IPS DF 4.7 (cell line): Measurements from ENCODE around the gene HS6ST2.

Source experiments
- DNase-seq: peaks from one replicate; pipeline ENCODE4 v3.0.0-alpha.2; 2013; ENCODE audit warnings: low spot score; ENCODE audit errors: extremely low read depth

HS6ST2 gene

DNA sequence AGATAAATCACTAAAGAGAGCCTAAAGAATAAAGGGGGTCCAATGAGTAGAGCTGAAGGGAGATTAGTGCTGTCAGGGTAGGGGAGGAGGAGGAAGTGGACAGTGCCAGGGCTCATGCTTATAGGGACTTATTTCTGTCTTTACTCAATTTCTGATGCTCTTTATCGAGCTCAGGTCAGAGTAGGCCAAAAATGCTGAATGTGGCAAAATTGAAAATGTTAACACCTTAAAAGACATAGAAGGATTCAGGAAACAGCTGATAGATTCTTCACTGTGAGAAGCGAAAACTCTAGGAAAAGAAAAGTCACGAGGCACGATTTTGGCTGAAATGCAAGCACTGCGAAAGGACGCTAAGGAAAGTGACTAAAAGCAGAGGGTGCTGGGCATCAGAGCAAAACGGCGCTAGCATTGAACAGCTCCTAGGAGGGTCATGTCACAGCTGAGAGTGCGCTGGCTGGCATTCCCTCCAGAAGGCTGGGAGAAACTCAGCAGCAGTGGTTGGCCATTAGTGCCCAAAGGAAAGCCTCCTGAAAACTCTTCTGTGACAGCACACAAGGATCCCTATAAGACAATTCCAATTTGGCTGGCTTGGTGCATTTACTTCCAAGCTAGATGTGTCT, 150.9 kb downstream of the HS6ST2 start:
- DNase-seq = no peak

- no peak for DNase-seq
These were observed 156.4 kb downstream of the HS6ST2 start for GRCh38 chrX:132802033-132802432.

DNA sequence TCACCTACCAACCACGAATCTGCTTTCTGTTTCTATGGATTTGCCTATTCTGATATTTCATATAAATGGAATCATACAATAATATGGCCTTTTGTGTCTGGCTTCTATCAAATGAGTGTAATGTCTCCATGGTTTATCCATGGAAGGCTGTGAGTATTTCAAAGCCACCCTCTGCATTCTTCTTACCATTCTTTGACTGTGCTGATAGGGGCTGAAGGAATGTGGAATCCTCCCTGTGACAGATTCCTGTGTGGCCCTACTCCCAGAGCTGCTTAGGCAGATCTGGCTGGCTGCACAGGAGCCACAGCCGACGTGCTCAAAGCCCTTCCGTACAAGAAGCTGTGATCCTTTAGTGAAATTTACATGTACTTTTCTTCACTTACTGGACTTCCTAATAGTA, 163.2 kb downstream of the HS6ST2 start:
- DNase-seq = no peak

GRCh38 chrX:132791714-132792113, 166.7 kb downstream of the HS6ST2 start:
- DNase-seq = no peak

GRCh38 chrX:132790329-132790728, 168.1 kb downstream of the HS6ST2 start:
- no peak for DNase-seq

DNA sequence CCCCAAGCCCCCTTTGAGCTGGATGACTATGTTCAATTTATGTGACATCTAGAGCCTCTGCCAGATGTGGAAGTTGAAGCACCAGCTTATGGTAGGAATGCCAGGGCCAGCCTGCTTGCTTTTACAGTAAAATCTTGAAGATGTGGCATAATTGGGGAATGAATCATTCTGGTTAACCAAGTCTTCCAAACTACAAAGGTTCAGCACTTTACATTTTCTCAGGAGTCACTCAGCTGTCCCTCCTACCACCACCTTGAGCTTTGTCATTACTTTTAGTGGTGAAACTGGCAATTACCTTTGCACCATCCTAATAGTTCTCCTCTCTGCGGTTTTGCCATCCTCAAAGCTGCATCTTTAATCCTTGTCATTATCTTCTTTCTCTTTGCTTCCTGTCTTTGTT, 172.2 kb downstream of the HS6ST2 start:
- no peak for DNase-seq

DNA sequence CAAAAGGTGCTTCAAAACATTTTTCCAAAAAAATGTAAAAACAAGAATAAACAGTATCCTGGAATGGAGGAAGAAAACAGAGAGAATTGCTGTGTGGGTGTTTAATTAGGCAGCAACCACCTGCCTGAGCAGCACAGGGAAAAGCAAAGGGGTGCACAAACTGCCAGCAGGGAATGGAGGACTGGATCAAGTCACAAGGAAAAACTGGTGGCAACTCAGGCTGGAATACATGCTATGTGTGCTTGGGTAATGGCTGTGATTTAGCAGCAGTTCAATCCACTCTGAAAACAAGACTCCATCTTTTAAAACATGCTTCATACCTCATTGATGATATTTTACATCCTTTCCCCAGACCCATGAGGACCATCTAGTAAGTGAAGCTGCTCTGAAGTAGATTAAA, 179.5 kb downstream of the HS6ST2 start:
- no peak for DNase-seq

GRCh38 chrX:132776486-132777210, 181.8 kb downstream of the HS6ST2 start:
- DNase-seq = no peak

DNA sequence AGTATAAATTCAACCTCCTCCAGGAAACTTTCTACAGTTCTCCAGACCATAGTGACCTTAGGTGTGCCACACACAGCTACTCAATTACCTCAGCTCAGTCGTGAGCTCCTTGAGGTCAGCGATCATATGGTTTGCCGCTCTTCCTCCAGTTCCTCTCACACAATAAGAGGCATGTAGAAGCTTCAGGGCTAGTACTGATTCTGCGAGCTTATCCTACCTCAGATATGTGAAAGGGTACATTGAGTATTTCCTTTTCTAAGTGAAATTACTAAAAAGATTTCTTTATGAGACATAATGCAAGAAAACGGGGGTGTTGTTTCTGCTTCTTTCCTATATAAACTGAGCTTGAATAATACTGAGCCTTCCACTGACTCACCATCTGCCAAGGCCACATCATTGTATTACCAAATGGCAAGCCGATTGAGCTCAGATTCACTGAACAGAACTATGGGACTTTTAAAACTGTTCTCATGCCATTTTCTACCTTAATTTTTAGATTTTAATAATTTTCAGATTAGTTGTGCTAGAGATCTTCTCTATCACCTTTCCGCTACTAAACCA, 183.1 kb downstream of the HS6ST2 start:
- no peak for DNase-seq

DNA sequence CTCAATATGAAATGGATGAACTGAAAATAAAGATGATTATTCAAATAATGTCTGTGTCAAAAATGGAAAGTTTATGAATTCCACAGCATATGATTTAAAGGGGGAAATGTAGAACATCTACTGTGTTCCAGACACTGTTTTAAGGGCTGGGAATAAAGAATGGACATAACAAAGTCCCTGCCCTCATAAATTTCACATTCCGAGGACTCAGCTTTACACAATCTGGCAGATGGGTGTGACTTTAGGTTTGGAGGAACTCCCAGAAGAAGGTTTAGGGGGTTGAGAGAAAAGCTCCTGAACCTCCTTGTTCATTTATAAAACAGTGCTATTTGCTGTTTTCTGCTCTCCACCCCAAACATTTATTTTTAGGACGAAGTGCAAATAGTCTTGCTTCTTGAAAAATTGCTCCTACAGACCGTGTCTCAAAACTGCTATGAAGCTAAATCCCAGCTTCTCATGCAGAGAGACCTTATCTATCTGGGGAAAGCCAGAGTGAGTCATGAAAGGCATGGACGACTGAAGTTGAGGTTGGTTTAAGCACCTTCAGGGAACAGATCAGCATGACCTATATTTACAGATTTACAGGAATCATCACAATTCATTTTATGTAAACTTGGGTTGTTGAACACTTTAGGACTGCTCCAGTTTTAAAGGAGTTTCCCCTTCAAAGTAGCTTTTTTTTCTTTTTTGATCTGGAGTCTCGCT, 184.3 kb downstream of the HS6ST2 start:
- no peak for DNase-seq

DNA sequence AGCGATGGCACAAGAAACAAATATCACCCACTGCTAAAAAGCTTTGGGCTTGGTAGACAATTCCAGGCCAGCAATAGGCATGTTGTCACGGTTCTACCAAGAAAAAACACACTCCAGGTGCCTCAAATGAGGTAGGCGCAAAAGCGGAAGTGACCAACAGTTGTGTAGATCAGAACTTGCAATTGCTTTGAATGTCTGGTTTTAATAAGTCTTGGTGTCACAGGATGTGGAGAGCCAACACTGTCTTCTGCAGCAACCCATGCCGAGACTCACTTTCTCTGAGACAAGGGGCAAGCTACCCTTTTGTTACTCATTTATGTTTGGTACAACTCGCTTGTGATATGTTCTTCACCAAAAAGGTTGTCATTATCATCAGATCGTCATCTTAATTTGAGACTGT, 188.8 kb downstream of the HS6ST2 start:
- DNase-seq = no peak

- DNase-seq = no peak
These were observed 192.0 kb downstream of the HS6ST2 start for GRCh38 chrX:132766452-132766851.

DNA sequence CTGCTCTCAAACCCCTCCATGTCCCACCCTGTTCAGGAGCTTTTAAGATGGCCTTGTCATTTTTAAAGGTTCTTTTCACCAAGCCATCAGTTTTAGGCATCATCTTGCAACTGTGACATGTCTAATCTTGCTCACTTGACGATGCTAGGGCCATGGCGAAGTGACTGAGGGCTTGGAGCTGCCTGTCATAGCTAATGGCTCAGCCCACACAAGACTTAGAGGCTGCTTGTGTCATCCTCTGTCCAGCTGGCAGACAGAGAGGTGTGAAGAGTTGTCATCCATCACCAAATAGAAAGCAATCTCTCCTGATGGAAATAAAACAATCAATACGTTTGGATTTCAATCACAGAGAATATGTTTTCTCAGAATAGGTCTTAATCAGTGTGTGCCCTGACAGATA, 194.9 kb downstream of the HS6ST2 start:
- DNase-seq = no peak

DNA sequence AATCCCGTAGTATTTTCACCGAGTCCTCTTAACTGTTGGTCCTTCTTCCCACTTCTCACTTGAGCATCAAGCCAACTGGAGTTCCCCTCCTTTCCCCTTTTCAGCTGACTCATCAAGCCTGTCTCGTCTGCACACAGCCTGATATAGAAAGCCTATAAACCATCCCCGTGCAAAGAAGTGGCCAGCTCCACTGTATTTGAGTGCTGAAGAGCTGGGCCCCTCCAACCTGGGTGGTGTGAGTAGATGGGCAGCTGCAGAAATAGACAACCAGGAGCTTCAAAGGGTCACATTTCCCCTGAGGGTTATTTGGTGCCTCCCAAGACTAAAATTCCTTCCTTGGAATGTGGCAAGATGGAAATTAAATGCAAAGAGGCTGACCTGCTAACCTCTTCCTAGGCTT, 199.7 kb downstream of the HS6ST2 start:
- no peak for DNase-seq

DNA sequence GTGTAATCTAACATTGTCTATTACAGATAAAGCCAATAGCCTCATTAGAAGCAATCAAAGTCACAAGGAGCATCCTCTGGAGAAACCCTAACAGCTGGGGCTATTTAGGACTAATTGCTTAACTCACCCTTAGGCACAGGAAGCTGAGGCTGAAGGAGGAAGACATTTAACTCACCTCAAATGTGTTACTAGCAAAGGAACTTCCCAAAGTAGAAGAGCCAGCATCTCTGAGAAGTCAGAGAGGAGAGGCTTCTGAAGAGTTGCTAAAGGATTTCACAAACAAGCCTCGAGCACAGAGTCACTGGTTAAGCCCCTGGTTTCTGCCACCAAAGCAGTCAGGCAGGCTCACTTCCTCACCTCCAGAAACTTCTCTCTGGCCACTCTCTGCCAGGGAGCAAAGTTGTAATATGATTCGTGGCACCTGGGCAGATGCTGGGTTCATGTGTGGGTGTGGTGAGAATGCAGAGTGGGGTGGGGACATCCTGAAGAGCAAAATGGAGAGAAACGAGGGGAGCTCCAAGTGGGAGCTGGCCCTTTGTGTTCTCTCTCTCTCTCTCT, 201.3 kb downstream of the HS6ST2 start:
- DNase-seq = no peak

- no peak for DNase-seq
These were observed 202.0 kb downstream of the HS6ST2 start for GRCh38 chrX:132756439-132756838.

DNA sequence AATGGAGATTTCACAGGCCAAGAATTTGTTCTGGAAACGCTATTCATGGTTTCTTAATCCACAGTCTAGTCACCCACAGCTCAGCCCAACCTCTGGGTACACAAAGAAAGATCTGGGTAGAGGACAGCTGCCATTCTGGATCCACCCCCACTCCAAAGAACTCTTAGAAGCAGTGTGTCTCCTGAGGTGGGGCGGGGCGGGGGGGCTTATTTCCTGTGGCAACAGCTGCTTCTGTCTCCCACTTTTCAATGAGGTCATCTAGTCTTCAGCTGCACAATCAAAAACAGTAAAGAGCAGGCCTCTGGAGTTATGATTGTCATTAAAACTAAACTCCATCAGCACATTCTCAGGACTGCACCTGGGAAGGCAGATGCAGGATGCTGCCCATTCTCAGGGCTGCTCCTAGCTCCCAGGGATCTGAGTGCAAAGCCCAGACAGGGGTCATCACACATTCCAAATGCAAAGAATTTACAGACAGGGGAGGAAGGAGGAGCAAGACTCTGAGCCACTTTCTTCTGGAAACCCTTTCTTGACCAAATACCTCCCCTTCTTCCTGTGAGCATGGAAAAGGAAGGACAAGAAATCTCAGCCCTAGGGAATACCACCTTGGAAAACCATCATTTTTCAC, 207.3 kb downstream of the HS6ST2 start:
- DNase-seq = no peak

- no peak for DNase-seq
These were observed 207.9 kb downstream of the HS6ST2 start for GRCh38 chrX:132750331-132751062.

GRCh38 chrX:132749406-132749805, 209.0 kb downstream of the HS6ST2 start:
- no peak for DNase-seq

GRCh38 chrX:132748909-132749308, 209.5 kb downstream of the HS6ST2 start:
- DNase-seq = no peak

DNA sequence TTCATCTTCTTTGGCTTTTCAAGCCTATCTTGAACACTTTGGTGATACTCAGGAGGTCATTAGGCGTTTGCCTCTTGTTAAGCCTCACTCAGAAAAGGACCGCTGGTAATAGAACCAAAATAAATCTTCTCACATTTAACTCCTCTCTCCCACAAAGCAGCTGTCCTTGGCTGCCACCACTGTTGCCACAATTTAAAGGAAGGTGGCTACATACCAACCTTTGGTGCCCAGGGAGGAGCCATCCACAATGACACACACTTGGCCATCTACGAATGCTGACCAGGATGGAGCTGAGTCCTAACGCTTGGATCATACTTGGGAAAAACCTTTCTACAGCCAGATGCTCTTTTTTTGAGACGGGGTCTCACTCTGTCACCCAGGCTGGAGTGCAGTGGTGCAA, 210.2 kb downstream of the HS6ST2 start:
- DNase-seq = no peak
